Skeletal muscle satellite cell (primary cell): Measurements from ENCODE around the gene BEND7.
A peak's percentile ranks its signal among the peaks of the same experiment; 100 is the strongest.
"Not testable (repeated sequence)": the region's sequence is repeated elsewhere in the genome, so short reads cannot be mapped to it uniquely, and the experiment has no call there.

Source experiments
- H3K27me3 ChIP-seq: 2 replicates; pipeline ENCODE4 v1.7.0; 2013; ENCODE audit warnings: low read length; ENCODE audit not compliant: control insufficient read depth, insufficient read depth
- H3K36me3 ChIP-seq: 2 replicates; pipeline ENCODE4 v1.7.0; 2013; ENCODE audit warnings: mild to moderate bottlenecking, control low read depth, low read length; ENCODE audit not compliant: insufficient read depth
- H3K4me1 ChIP-seq: 2 replicates; pipeline ENCODE4 v1.7.0; 2013; ENCODE audit warnings: low read length; ENCODE audit not compliant: control insufficient read depth, insufficient read depth
- H3K4me2 ChIP-seq: 2 replicates; pipeline ENCODE4 v1.7.0; 2013; ENCODE audit warnings: mild to moderate bottlenecking, low read length
- H3K4me3 ChIP-seq: 2 replicates; pipeline ENCODE4 v1.7.0; 2013; ENCODE audit warnings: low read length
- H3K9ac ChIP-seq: 2 replicates; pipeline ENCODE4 v1.7.0; 2013; ENCODE audit warnings: mild to moderate bottlenecking, low read depth, low read length, moderate library complexity
- H3K9me3 ChIP-seq: replicated peaks from 2 replicates; pipeline ENCODE4 v1.7.0; 2013; ENCODE audit warnings: mild to moderate bottlenecking, control low read depth, low read length

The BEND7 gene

DNA sequence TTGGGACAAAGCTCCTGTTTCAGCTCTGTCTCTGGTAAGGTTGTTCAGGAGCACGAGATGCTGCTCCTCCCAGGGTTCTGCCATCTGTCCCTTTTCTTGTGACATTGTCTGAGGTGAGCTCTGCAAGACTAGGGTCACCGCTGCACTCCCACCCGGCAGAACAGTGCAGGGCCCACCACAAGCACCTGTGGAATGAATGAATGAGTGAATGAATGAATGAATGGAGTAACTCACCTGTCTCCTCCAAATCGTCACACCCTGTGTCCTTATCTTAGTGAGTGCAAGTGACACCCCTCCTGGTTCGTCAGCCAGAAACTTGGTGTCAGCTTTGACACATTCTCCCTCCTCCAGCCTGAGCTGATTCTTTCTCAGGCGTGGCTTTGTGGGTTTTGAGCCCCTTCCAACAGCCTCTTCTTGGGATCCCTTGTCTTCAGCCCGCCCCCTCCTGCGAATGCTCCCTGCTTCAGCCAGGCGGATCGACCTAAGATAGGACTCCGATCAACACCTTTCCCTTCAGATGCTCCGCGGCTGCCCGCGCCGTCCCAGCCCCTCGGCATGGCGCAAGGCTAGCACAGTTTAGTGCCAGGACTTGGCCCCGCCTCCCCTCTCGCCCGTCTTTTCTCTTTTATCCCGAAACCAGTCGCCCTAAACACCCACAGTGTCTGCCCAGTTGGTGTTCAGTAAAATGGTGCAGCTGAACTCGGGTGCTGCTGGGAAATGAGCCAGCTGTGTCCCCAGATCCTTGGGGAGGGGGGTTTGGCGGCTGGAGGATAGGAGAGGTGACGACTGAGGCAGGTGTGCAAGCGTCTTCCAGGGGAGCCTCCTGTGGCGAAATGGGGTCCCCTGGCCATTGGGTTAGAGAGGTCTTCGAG lies 89.3 kb downstream of the BEND7 start:
- Histone ChIP-seq H3K9me3 (no peaks in the 10 kb centered on the region), H3K4me2 (peak overlapping the region; percentile 82), H3K4me1 (peaks cover 9% of the 10 kb centered on the region), H3K4me3 (peak overlapping the region; percentile 55), H3K27me3 (peaks cover 44% of the 10 kb centered on the region), H3K36me3 (no peaks in the 10 kb centered on the region), H3K9ac (no peak overlapping the region)

- Histone ChIP-seq H3K27me3 (peaks cover 53% of the 10 kb centered on the region), H3K4me1 (peaks cover 9% of the 10 kb centered on the region), H3K9ac (no peak overlapping the region), H3K9me3 (no peaks in the 10 kb centered on the region), H3K36me3 (no peaks in the 10 kb centered on the region), H3K4me2 (no peak overlapping the region), H3K4me3 (no peak overlapping the region)
Observed at GRCh38 chr10:13437026-13437555, 91.7 kb downstream of the BEND7 start.

DNA sequence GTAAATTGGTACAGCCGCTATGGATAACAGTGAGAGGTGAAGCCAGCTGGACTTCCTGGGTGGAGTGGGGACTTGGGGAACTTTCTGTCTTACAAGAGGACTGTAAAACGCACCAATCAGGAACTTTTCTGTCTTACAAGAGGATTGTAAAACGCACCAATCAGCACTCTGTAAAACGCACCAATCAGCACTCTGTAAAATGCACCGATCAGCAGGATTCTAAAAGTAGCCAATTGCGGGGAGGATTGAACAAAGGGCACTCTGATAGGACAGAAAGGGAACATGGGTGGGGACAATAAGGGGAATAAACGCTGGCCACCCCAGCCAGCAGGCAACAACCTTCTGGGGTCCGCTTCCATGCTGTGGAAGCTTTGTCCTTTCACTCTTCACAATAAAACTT lies 100.9 kb downstream of the BEND7 start:
- not testable (repeated sequence) for H3K4me3 ChIP-seq, H3K9ac ChIP-seq, H3K4me1 ChIP-seq, H3K9me3 ChIP-seq, H3K36me3 ChIP-seq, H3K4me2 ChIP-seq
- H3K27me3 ChIP-seq: peaks cover 47% of the 10 kb centered on the region

DNA sequence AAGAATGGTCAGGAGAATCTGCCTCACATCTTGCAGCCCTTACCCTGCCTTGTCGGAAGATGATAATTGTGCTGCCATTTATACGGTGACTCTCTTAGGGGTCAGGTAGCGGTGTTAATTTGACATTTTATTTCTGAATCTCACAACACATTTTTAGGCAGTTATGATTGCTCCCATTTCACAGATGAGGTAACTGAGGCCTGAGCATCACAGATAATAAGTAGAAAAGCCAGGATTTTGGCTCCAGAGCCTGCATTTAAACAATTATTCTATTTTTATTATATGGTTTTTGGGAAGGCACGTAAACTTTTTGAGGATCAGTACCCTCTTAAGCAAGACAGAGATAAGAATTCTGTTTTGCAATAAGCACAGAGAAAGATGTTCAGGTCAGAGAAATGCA lies 103.4 kb downstream of the BEND7 start:
- Histone ChIP-seq H3K4me2 (no peak overlapping the region), H3K9me3 (no peaks in the 10 kb centered on the region), H3K27me3 (peaks cover 42% of the 10 kb centered on the region), H3K36me3 (no peaks in the 10 kb centered on the region), H3K4me1 (no peaks in the 10 kb centered on the region), H3K9ac (no peak overlapping the region), H3K4me3 (no peak overlapping the region)

- Histone ChIP-seq H3K9ac (no peak overlapping the region), H3K27me3 (peaks cover 35% of the 10 kb centered on the region), H3K4me3 (no peak overlapping the region), H3K36me3 (no peaks in the 10 kb centered on the region), H3K4me2 (no peak overlapping the region), H3K4me1 (no peaks in the 10 kb centered on the region), H3K9me3 (no peaks in the 10 kb centered on the region)
Observed at GRCh38 chr10:13422800-13423199, 106.0 kb downstream of the BEND7 start.

GRCh38 chr10:13421382-13421917 lies 107.4 kb downstream of the BEND7 start:
- H3K4me2 ChIP-seq: no peak overlapping the region

DNA sequence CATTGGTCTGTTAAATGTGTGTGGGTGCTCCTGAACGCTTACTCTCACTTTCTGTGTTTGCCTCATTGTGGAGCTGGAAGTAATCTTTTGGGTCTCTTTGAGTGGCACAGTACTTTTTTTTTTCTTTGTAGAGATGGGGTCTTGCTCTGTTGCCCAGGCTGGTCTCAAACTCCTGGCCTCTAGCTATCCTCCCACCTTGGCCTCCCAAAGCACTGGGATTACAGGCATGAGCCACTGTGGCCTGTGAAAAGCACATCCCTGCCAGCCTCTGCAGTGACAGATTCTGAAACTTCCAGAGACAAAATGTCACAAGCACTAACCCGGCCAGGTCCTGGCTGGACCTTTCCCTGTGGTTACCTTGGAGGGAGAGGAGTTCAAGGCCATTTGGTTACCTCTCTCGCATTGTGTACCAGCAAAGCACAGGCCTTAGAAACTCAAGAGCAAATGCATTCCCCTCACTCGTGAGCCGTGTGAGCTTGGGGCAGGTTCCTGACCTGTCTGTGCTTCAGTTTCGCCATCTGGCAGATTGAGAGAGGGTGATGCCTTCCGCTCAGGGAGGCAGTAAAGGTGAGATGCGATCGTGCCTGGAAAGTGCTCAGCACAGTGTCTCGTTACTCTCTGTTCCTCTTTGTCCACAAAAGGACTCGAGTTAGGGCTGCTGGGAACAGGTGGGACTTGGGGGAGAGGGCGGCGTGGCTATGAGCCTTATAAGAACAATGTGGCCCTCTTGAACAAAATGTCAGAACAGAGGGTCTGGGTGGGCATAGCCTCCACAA lies 108.1 kb downstream of the BEND7 start:
- no peaks in the 10 kb centered on the region for H3K36me3 ChIP-seq
- H3K4me2 ChIP-seq: no peak overlapping the region
- H3K9me3 ChIP-seq: no peaks in the 10 kb centered on the region
- peaks cover 31% of the 10 kb centered on the region for H3K27me3 ChIP-seq
- H3K4me3 ChIP-seq: no peak overlapping the region
- no peak overlapping the region for H3K9ac ChIP-seq
- no peaks in the 10 kb centered on the region for H3K4me1 ChIP-seq

More at GRCh38 chr10:13421382-13421917, 107.4 kb downstream of the BEND7 start:
- Histone ChIP-seq H3K36me3 (no peaks in the 10 kb centered on the region), H3K4me3 (no peak overlapping the region), H3K9me3 (no peaks in the 10 kb centered on the region), H3K27me3 (peaks cover 30% of the 10 kb centered on the region), H3K9ac (no peak overlapping the region), H3K4me1 (no peaks in the 10 kb centered on the region)

- H3K27me3 ChIP-seq: peaks cover 21% of the 10 kb centered on the region
- no peak overlapping the region for H3K9ac ChIP-seq
- H3K4me2 ChIP-seq: no peak overlapping the region
- H3K9me3 ChIP-seq: no peaks in the 10 kb centered on the region
- no peaks in the 10 kb centered on the region for H3K4me1 ChIP-seq
- H3K36me3 ChIP-seq: no peaks in the 10 kb centered on the region
- no peak overlapping the region for H3K4me3 ChIP-seq
Observed at GRCh38 chr10:13417459-13418126, 111.2 kb downstream of the BEND7 start.

- H3K4me1 ChIP-seq: no peaks in the 10 kb centered on the region
- H3K27me3 ChIP-seq: peaks cover 16% of the 10 kb centered on the region
- H3K9ac ChIP-seq: no peak overlapping the region
- no peaks in the 10 kb centered on the region for H3K9me3 ChIP-seq
- H3K36me3 ChIP-seq: no peaks in the 10 kb centered on the region
- no peak overlapping the region for H3K4me2 ChIP-seq
- no peak overlapping the region for H3K4me3 ChIP-seq
Observed at GRCh38 chr10:13416760-13417159, 112.1 kb downstream of the BEND7 start.

- Histone ChIP-seq H3K36me3 (no peaks in the 10 kb centered on the region), H3K4me3 (no peak overlapping the region), H3K4me2 (no peak overlapping the region), H3K9ac (no peak overlapping the region), H3K4me1 (no peaks in the 10 kb centered on the region), H3K27me3 (peaks cover 12% of the 10 kb centered on the region), H3K9me3 (no peaks in the 10 kb centered on the region)
Observed at GRCh38 chr10:13414855-13415254, 114.0 kb downstream of the BEND7 start.

DNA sequence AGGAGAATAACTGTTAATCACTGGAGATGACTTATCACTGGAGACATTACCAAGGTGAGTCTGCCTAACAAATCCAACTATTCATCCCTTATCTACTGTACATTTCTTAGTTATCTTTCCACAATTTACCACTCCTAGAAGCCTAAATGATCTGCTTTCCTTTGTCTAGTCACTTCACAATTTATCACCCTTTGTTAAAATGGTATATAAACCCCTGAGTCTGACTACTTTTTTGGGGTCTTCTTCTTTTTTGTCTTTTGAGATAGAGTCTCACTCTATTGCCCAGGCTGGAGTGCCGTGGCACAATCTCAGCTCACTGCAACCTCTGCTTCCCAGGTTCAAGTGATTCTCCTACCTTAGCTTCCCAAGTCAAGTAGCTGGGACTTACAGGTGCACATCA lies 114.7 kb downstream of the BEND7 start:
- no peaks in the 10 kb centered on the region for H3K4me1 ChIP-seq
- no peaks in the 10 kb centered on the region for H3K36me3 ChIP-seq
- H3K4me2 ChIP-seq: no peak overlapping the region
- no peak overlapping the region for H3K4me3 ChIP-seq
- H3K9me3 ChIP-seq: no peaks in the 10 kb centered on the region
- peaks cover 12% of the 10 kb centered on the region for H3K27me3 ChIP-seq
- H3K9ac ChIP-seq: no peak overlapping the region
